IMR-90 (cell line): ENCODE measurements around the gene GIMAP4. TPM values are rescaled to one million over a fixed set of nuclear protein-coding genes. Genes with fewer than 3 reads are reported as not detected.

Experiments
- ATAC-seq: fragments of 200-7000 bp; cut with Tn5 transposase; 2 replicates; pipeline ENCODE4 v1.9.1; 2020; ENCODE audit warnings: low read depth, mild to moderate bottlenecking, moderate library complexity
- BruUV-seq: library from RNA; stranded (reverse); fragments of 400-500 nt; replicated peaks from 2 replicates; lab custom pipeline; 2021; lab: Mats Ljungman, UMichigan
- CTCF ChIA-PET: fragments of 300-600 bp; formaldehyde crosslinking; extraction: SDS; loops from one replicate; lab custom pipeline; 2021; ENCODE audit warnings: antibody characterized with exemption; lab: Yijun Ruan, JAX
- POLR2A ChIA-PET: fragments of 300-600 bp; sonication (Branson Sonifier 250); formaldehyde crosslinking; loops from one replicate; lab custom pipeline; 2022; ENCODE audit warnings: antibody characterized with exemption; ENCODE audit not compliant: unreplicated experiment; lab: Charles Lee
- DNase-seq: peaks from one replicate; pipeline ENCODE4 v3.0.0; 2013
- H2AFZ ChIP-seq: replicated peaks from 2 replicates; pipeline ENCODE3; 2013; ENCODE audit warnings: low read length, mild to moderate bottlenecking; ENCODE audit not compliant: poor library complexity
- H2AK5ac ChIP-seq: 2 replicates; pipeline ENCODE4 v1.6.1; 2013; ENCODE audit warnings: low read depth, low read length, inconsistent platforms
- H2AK9ac ChIP-seq: replicated peaks from 2 replicates; pipeline ENCODE3; 2013; ENCODE audit warnings: mild to moderate bottlenecking, low read depth, low read length, moderate library complexity; ENCODE audit not compliant: poor library complexity
- H2BK120ac ChIP-seq: 2 replicates; pipeline ENCODE4 v1.6.1; 2013; ENCODE audit warnings: low read depth, low read length, inconsistent platforms
- H2BK15ac ChIP-seq: 3 replicates; pipeline ENCODE4 v1.6.1; 2013; ENCODE audit warnings: low read depth, low read length, inconsistent platforms
- H2BK20ac ChIP-seq: 2 replicates; pipeline ENCODE4 v1.6.1; 2013; ENCODE audit warnings: low read depth, mild to moderate bottlenecking, inconsistent platforms, low read length, moderate library complexity
- H2BK5ac ChIP-seq: 2 replicates; pipeline ENCODE4 v1.6.1; 2013; ENCODE audit warnings: mild to moderate bottlenecking, low read depth, low read length, inconsistent platforms; ENCODE audit not compliant: poor library complexity, severe bottlenecking
- H3K14ac ChIP-seq: replicated peaks from 2 replicates; pipeline ENCODE4 v1.6.1; 2013; ENCODE audit warnings: low read depth, low read length, inconsistent platforms
- H3K18ac ChIP-seq: 2 replicates; pipeline ENCODE4 v1.6.1; 2013; ENCODE audit warnings: low read depth, low read length, control low read depth
- H3K23ac ChIP-seq: 2 replicates; pipeline ENCODE4 v1.6.1; 2013; ENCODE audit warnings: low read depth, low read length, inconsistent platforms
- H3K27ac ChIP-seq: 2 replicates; pipeline ENCODE4 v1.5.1; 2013; ENCODE audit warnings: mild to moderate bottlenecking, control low read depth, low read length; ENCODE audit not compliant: insufficient read depth
- H3K27me3 ChIP-seq: 2 replicates; pipeline ENCODE4 v1.6.1; 2013; ENCODE audit warnings: low read length; ENCODE audit not compliant: control insufficient read depth, insufficient read depth
- H3K36me3 ChIP-seq: 2 replicates; pipeline ENCODE4 v1.6.1; 2013; ENCODE audit warnings: low read length, mixed read lengths; ENCODE audit not compliant: control insufficient read depth, insufficient read depth
- H3K4ac ChIP-seq: 2 replicates; pipeline ENCODE4 v1.6.1; 2013; ENCODE audit warnings: low read depth, low read length, inconsistent platforms
- H3K4me1 ChIP-seq: 2 replicates; pipeline ENCODE4 v1.6.1; 2013; ENCODE audit warnings: low read length, mixed read lengths; ENCODE audit not compliant: control insufficient read depth, insufficient read depth
- H3K4me2 ChIP-seq: 2 replicates; pipeline ENCODE4 v1.6.1; 2013; ENCODE audit warnings: low read depth, mild to moderate bottlenecking, control low read depth, low read length, moderate library complexity
- H3K4me3 ChIP-seq: 2 replicates; pipeline ENCODE4 v1.5.1; 2013; ENCODE audit warnings: low read depth, mild to moderate bottlenecking, control low read depth, low read length, moderate library complexity; ENCODE audit not compliant: insufficient read depth
- H3K56ac ChIP-seq: 2 replicates; pipeline ENCODE4 v1.6.1; 2013; ENCODE audit warnings: low read length, inconsistent platforms; ENCODE audit not compliant: insufficient read depth; ENCODE audit errors: extremely low read depth
- H3K79me1 ChIP-seq, 2 experiments: 2 replicates each; pipeline ENCODE4 v1.6.1; 2013; ENCODE audit warnings: low read length in 2 of 2, inconsistent platforms in 1 of 2, low read depth in 1 of 2
- H3K9ac ChIP-seq: 2 replicates; pipeline ENCODE4 v1.6.1; 2013; ENCODE audit warnings: low read depth, low read length, control low read depth
- H3K9me1 ChIP-seq: 2 replicates; pipeline ENCODE4 v1.6.1; 2013; ENCODE audit warnings: low read length, inconsistent platforms; ENCODE audit not compliant: insufficient read depth
- H3K9me3 ChIP-seq: 2 replicates; pipeline ENCODE4 v1.6.1; 2013; ENCODE audit warnings: low read length; ENCODE audit not compliant: control insufficient read depth, insufficient read depth
- H4K20me1 ChIP-seq: 2 replicates; pipeline ENCODE4 v1.6.1; 2013; ENCODE audit warnings: low read length, inconsistent platforms; ENCODE audit not compliant: insufficient read depth
- H4K5ac ChIP-seq: 2 replicates; pipeline ENCODE4 v1.6.1; 2013; ENCODE audit warnings: mild to moderate bottlenecking, low read depth, low read length, control low read depth
- H4K8ac ChIP-seq, 2 experiments: 2 replicates each; pipeline ENCODE4 v1.6.1; 2013; ENCODE audit warnings: low read depth in 2 of 2, low read length in 2 of 2, control low read depth in 1 of 2, inconsistent platforms in 1 of 2
- H4K91ac ChIP-seq: 2 replicates; pipeline ENCODE4 v1.6.1; 2013; ENCODE audit warnings: low read depth, low read length, inconsistent platforms; ENCODE audit not compliant: insufficient read depth
- BHLHE40 ChIP-seq: fragments of 150-350 bp; IDR thresholded peaks from 2 replicates; pipeline ENCODE4 v1.6.1; 2016; ENCODE audit warnings: mild to moderate bottlenecking, low read depth, low read length
- CEBPB ChIP-seq: IDR thresholded peaks from 2 replicates; pipeline ENCODE4 v1.6.1; 2012; ENCODE audit warnings: low read depth, low read length, improper control_type of control experiment
- CHD1 ChIP-seq: IDR thresholded peaks from 2 replicates; pipeline ENCODE4 v1.6.1; 2012; ENCODE audit warnings: low read depth, low read length, improper control_type of control experiment
- CTCF ChIP-seq: conservative IDR thresholded peaks from 2 replicates; pipeline ENCODE4 v1.5.1; 2012; ENCODE audit warnings: mild to moderate bottlenecking, low read depth, low read length, improper control_type of control experiment
- FOS ChIP-seq: fragments of 150-350 bp; IDR thresholded peaks from 2 replicates; pipeline ENCODE4 v1.6.1; 2016; ENCODE audit warnings: low read depth, low read length
- MAFK ChIP-seq: IDR thresholded peaks from 2 replicates; pipeline ENCODE4 v1.6.1; 2012; ENCODE audit warnings: low read depth, low read length, improper control_type of control experiment
- MAZ ChIP-seq: IDR thresholded peaks from 2 replicates; pipeline ENCODE4 v1.6.1; 2012; ENCODE audit warnings: low read depth, mild to moderate bottlenecking, low read length, improper control_type of control experiment, moderate library complexity, borderline replicate concordance
- MXI1 ChIP-seq: IDR thresholded peaks from 2 replicates; pipeline ENCODE4 v1.6.1; 2012; ENCODE audit warnings: low read depth, mild to moderate bottlenecking, low read length, moderate library complexity, borderline replicate concordance
- NFE2L2 ChIP-seq: fragments of 150-350 bp; IDR thresholded peaks from 2 replicates; pipeline ENCODE4 v1.6.1; 2016; ENCODE audit warnings: low read depth, mild to moderate bottlenecking, low read length
- POLR2A ChIP-seq: IDR thresholded peaks from 2 replicates; pipeline ENCODE4 v1.6.1; 2012; ENCODE audit warnings: mild to moderate bottlenecking, low read depth, low read length
- RAD21 ChIP-seq: IDR thresholded peaks from 2 replicates; pipeline ENCODE4 v1.6.1; 2012; ENCODE audit warnings: low read length, improper control_type of control experiment
- RCOR1 ChIP-seq: IDR thresholded peaks from 2 replicates; pipeline ENCODE4 v1.6.1; 2012; ENCODE audit warnings: mild to moderate bottlenecking, low read length, improper control_type of control experiment; ENCODE audit not compliant: insufficient replicate concordance
- RFX5 ChIP-seq: IDR thresholded peaks from 2 replicates; pipeline ENCODE4 v1.8.0; 2012; ENCODE audit warnings: low read depth, mild to moderate bottlenecking, low read length, moderate library complexity
- SMC3 ChIP-seq: fragments of 150-350 bp; IDR thresholded peaks from 2 replicates; pipeline ENCODE4 v1.6.1; 2016; ENCODE audit warnings: low read depth, mild to moderate bottlenecking, antibody characterized with exemption, low read length, moderate library complexity
- WGBS, 2 experiments: methylation state at CpG; one replicate each; pipeline versions ENCODE4 v1.1.5 to v1.1.7; 2013; ENCODE audit warnings: missing lambda C conversion rate in 2 of 2; ENCODE audit not compliant: insufficient read length in 1 of 2; ENCODE audit errors: extremely low coverage in 2 of 2; 5-methylcytosine and 5-hydroxymethylcytosine counted together
- dilution Hi-C: fragments of 300-500 bp; cut with HindIII; formaldehyde crosslinking; loops from one replicate; pipeline ENCODE4 v1.14.3; 2018; ENCODE audit warnings: low sequenced_read_pairs; ENCODE audit not compliant: unreplicated experiment
- in situ Hi-C: fragments of 300-500 bp; cut with MboI; formaldehyde crosslinking; loops from 3 replicates; pipeline ENCODE4 v1.14.3; 2019; ENCODE audit warnings: low sequenced_read_pairs, inconsistent platforms, mixed read lengths
- intact Hi-C: fragments of 100-400 bp; cut with micrococcal nuclease; formaldehyde crosslinking; loops from 2 replicates; pipeline ENCODE4 v1.10.0; 2022
- polyA plus RNA-seq, 3 experiments: library from polyadenylated mRNA; depleted of rRNA; stranded (reverse); fragments of >200 nt; gene quantifications; 2 replicates each; pipeline ENCODE4 v1.2.3, GENCODE V29; 2012; ENCODE audit warnings: low replicate concordance in 1 of 3
- total RNA-seq: library from RNA; depleted of rRNA; stranded (reverse); fragments of >200 nt; gene quantifications from 2 replicates; pipeline ENCODE4 v1.2.3, GENCODE V29; 2012
- TF ChIP-seq, protein P1 (sequence below): fragments of 150-350 bp; IDR thresholded peaks from 2 replicates; pipeline ENCODE4 v1.6.1; 2016; ENCODE audit warnings: low read depth, mild to moderate bottlenecking, low read length, moderate library complexity, borderline replicate concordance
- TF ChIP-seq, protein P2 (sequence below): fragments of 150-350 bp; IDR thresholded peaks from 2 replicates; pipeline ENCODE4 v1.6.1; 2017; ENCODE audit warnings: mild to moderate bottlenecking, antibody characterized with exemption, low read length, low read depth

The GIMAP4 gene
- total and polyA plus RNA-seq, 2 of the 4 experiments (the other 2 are of a cell fraction), result not detected

DNA sequence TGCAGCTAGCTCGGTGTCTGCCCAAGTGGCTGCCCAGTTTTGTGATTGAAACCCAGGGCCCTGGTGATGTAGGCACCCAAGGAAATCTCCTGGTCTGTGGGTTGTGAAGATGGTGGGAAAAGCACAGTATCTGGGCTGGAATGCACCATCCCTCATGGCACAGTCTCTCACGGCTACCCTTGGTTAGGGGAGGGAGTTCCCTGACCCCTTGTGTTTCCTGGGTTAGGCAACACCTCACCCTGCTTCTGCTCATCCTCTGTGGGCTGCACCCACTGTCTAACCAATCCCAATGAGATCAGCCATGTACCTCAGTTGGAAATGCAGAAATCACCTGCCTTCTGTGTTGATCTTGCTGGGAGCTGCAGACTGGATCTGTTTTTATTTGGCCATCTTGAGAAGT lies 27.6 kb downstream of the GIMAP4 start:
- Histone ChIP-seq H3K27ac (no peak overlapping the region), H3K4me2 (no peak overlapping the region), H2BK5ac (no peak overlapping the region), H3K18ac (no peak overlapping the region), H4K5ac (no peak overlapping the region), H2BK120ac (no peak overlapping the region), H2AK9ac (no peak overlapping the region), H3K4me1 (no peaks in the 10 kb centered on the region), H2BK15ac (no peak overlapping the region), H3K79me1 (no peaks in the 10 kb centered on the region), H4K20me1 (no peaks in the 10 kb centered on the region), H2AFZ (no peak overlapping the region), H4K8ac (no peak overlapping the region), H3K23ac (no peak overlapping the region), H3K4ac (no peak overlapping the region), H3K9ac (no peak overlapping the region), H4K91ac (no peak overlapping the region), H2BK20ac (no peak overlapping the region), H3K27me3 (no peaks in the 10 kb centered on the region), H3K56ac (no peak overlapping the region), H2AK5ac (no peak overlapping the region), H3K14ac (no peak overlapping the region), H3K9me1 (no peaks in the 10 kb centered on the region), H3K36me3 (no peaks in the 10 kb centered on the region), H3K4me3 (no peak overlapping the region), H3K9me3 (peaks cover 2% of the 10 kb centered on the region; the same call in 1 of the 2 replicates)
- intact Hi-C loops, result no loop called here
- no peak for DNase-seq
- TF ChIP-seq FOS, result no peak
- no peak for TF ChIP-seq BHLHE40
- TF ChIP-seq RAD21, result no peak
- no peak for TF ChIP-seq CEBPB
- TF ChIP-seq POLR2A, result no peak
- no peak for TF ChIP-seq MAZ
- TF ChIP-seq NFE2L2, result no peak
- TF ChIP-seq, protein P1, sequence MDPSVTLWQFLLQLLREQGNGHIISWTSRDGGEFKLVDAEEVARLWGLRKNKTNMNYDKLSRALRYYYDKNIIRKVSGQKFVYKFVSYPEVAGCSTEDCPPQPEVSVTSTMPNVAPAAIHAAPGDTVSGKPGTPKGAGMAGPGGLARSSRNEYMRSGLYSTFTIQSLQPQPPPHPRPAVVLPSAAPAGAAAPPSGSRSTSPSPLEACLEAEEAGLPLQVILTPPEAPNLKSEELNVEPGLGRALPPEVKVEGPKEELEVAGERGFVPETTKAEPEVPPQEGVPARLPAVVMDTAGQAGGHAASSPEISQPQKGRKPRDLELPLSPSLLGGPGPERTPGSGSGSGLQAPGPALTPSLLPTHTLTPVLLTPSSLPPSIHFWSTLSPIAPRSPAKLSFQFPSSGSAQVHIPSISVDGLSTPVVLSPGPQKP, result no peak
- TF ChIP-seq CHD1, result no peak
- no peak for TF ChIP-seq SMC3
- no peak for TF ChIP-seq MXI1
- no peak for TF ChIP-seq CTCF
- no peak for TF ChIP-seq RFX5
- TF ChIP-seq MAFK, result no peak
- TF ChIP-seq RCOR1, result no peak
- TF ChIP-seq, protein P2, sequence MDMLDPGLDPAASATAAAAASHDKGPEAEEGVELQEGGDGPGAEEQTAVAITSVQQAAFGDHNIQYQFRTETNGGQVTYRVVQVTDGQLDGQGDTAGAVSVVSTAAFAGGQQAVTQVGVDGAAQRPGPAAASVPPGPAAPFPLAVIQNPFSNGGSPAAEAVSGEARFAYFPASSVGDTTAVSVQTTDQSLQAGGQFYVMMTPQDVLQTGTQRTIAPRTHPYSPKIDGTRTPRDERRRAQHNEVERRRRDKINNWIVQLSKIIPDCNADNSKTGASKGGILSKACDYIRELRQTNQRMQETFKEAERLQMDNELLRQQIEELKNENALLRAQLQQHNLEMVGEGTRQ, result no peak
- dilution Hi-C loops, result no loop called here
- in situ Hi-C loops, result no loop called here
- whole genome bisulfite sequencing, 2 experiments, result no CpG with 5 or more reads among the region's 2 CpGs
- no TSS peak for BruUV-seq
- ATAC-seq, result no peak
- POLR2A ChIA-PET, result no interaction called here
- CTCF ChIA-PET, result no interaction called here
